ENCODE measurements around the gene ESRRG. TPM values are rescaled to one million over a fixed set of nuclear protein-coding genes. Genes with fewer than 3 reads are reported as not detected.

Gene ESRRG
- total and polyA plus RNA-seq, 2 donors (not counting 1 experiment from before 2014, with no cell fraction given): 0.06 TPM; not detected in 1

GRCh38 chr1:216587715-216588114 lies 135.5 kb downstream of the ESRRG start:
- TF ChIP-seq, protein P1, sequence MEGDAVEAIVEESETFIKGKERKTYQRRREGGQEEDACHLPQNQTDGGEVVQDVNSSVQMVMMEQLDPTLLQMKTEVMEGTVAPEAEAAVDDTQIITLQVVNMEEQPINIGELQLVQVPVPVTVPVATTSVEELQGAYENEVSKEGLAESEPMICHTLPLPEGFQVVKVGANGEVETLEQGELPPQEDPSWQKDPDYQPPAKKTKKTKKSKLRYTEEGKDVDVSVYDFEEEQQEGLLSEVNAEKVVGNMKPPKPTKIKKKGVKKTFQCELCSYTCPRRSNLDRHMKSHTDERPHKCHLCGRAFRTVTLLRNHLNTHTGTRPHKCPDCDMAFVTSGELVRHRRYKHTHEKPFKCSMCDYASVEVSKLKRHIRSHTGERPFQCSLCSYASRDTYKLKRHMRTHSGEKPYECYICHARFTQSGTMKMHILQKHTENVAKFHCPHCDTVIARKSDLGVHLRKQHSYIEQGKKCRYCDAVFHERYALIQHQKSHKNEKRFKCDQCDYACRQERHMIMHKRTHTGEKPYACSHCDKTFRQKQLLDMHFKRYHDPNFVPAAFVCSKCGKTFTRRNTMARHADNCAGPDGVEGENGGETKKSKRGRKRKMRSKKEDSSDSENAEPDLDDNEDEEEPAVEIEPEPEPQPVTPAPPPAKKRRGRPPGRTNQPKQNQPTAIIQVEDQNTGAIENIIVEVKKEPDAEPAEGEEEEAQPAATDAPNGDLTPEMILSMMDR (IDR thresholded peaks at IDR 0.05): no peak
- TF ChIP-seq EZH2 (IDR thresholded peaks at IDR 0.05; ENCODE audit: borderline replicate concordance, insufficient read depth, low read depth, low read length, poor library complexity, severe bottlenecking): no peak
- DNase-seq (no peak), ATAC-seq (ENCODE audit: low read depth) (no peak)
- peaks cover 4% of the 10 kb centered on the region for H3K9me3 Mint-ChIP-seq (ENCODE audit: insufficient read depth)
- no peak overlapping the region for H2AFZ ChIP-seq (ENCODE audit: insufficient read depth, low read depth, low read length, poor library complexity, severe bottlenecking)
- H3K27ac ChIP-seq (ENCODE audit: low read length in 2 of 2): no peak overlapping the region
- no peak overlapping the region for H3K4me3 ChIP-seq (ENCODE audit: control extremely low read depth in 1 of 5, extremely low read depth in 1 of 5, insufficient read depth in 1 of 5, low read depth in 2 of 5, low read length in 4 of 5)
- H3K4me1 Mint-ChIP-seq: no peaks in the 10 kb centered on the region
- ChIA-PET POLR2A (no interaction called here), CTCF (no interaction called here)
- H3K27me3 ChIP-seq (replicated peaks in 1 of 4; ENCODE audit: control extremely low read depth in 1 of 4, control insufficient read depth in 3 of 4, insufficient read depth in 4 of 4, low read length in 3 of 4): no peaks in the 10 kb centered on the region
- H4K20me1 ChIP-seq (ENCODE audit: control insufficient read depth, insufficient read depth, low read length, poor library complexity, severe bottlenecking): no peaks in the 10 kb centered on the region
- peaks cover 0 to 2% (median 0%) of the 10 kb centered on the region in 3 donors for H3K9me3 ChIP-seq (ENCODE audit: control extremely low read depth in 1 of 3, control insufficient read depth in 2 of 3, insufficient read depth in 1 of 3, low read length in 2 of 3)
- no peaks in the 10 kb centered on the region for H3K36me3 ChIP-seq (replicated peaks in 1 of 2; ENCODE audit: control extremely low read depth in 1 of 2, control insufficient read depth in 1 of 2, extremely low read depth in 1 of 2, insufficient read depth in 2 of 2, low read length in 1 of 2)
- no peaks in the 10 kb centered on the region for H3K79me2 ChIP-seq (ENCODE audit: control insufficient read depth, insufficient read depth, low read length)
- H3K4me3 Mint-ChIP-seq: no peak overlapping the region
- H3K4me2 ChIP-seq (replicated peaks; ENCODE audit: low read depth, low read length, poor library complexity, severe bottlenecking): no peak overlapping the region
- no peaks in the 10 kb centered on the region for H3K4me1 ChIP-seq (ENCODE audit: control insufficient read depth in 2 of 2, insufficient read depth in 2 of 2, low read length in 2 of 2)
- intact Hi-C loops (cut with micrococcal nuclease): no loop called here
- H3K9ac ChIP-seq (ENCODE audit: low read length): no peak overlapping the region
- no peaks in the 10 kb centered on the region for H3K27me3 Mint-ChIP-seq
- H3K27ac Mint-ChIP-seq: no peak overlapping the region

GRCh38 chr1:216582151-216582550 lies 141.1 kb downstream of the ESRRG start:
- Histone ChIP-seq H3K4me3 (ENCODE audit: control extremely low read depth in 1 of 5, extremely low read depth in 1 of 5, insufficient read depth in 1 of 5, low read depth in 2 of 5, low read length in 4 of 5) (no peak overlapping the region), H3K27me3 (replicated peaks in 1 of 4; ENCODE audit: control extremely low read depth in 1 of 4, control insufficient read depth in 3 of 4, insufficient read depth in 4 of 4, low read length in 3 of 4) (no peaks in the 10 kb centered on the region), H3K4me2 (replicated peaks; ENCODE audit: low read depth, low read length, poor library complexity, severe bottlenecking) (no peak overlapping the region), H3K9me3 (ENCODE audit: control extremely low read depth in 1 of 3, control insufficient read depth in 2 of 3, insufficient read depth in 1 of 3, low read length in 2 of 3) (peaks cover 0 to 2% (median 0%) of the 10 kb centered on the region in 3 donors), H3K36me3 (replicated peaks in 1 of 2; ENCODE audit: control extremely low read depth in 1 of 2, control insufficient read depth in 1 of 2, extremely low read depth in 1 of 2, insufficient read depth in 2 of 2, low read length in 1 of 2) (no peaks in the 10 kb centered on the region), H3K9ac (ENCODE audit: low read length) (no peak overlapping the region), H3K4me1 (ENCODE audit: control insufficient read depth in 2 of 2, insufficient read depth in 2 of 2, low read length in 2 of 2) (no peaks in the 10 kb centered on the region), H3K79me2 (ENCODE audit: control insufficient read depth, insufficient read depth, low read length) (no peaks in the 10 kb centered on the region), H2AFZ (ENCODE audit: insufficient read depth, low read depth, low read length, poor library complexity, severe bottlenecking) (no peak overlapping the region), H4K20me1 (ENCODE audit: control insufficient read depth, insufficient read depth, low read length, poor library complexity, severe bottlenecking) (no peaks in the 10 kb centered on the region), H3K27ac (ENCODE audit: low read length in 2 of 2) (no peak overlapping the region)
- Mint-ChIP-seq H3K27me3 (no peaks in the 10 kb centered on the region), H3K27ac (no peak overlapping the region), H3K4me1 (no peaks in the 10 kb centered on the region), H3K9me3 (ENCODE audit: insufficient read depth) (peaks cover 4% of the 10 kb centered on the region), H3K4me3 (no peak overlapping the region)
- POLR2A ChIA-PET: no interaction called here
- intact Hi-C loops (cut with micrococcal nuclease): no loop called here
- CTCF ChIA-PET: no interaction called here
- 80% methylated on average over 1 of the region's 2 CpGs for WGBS (ENCODE audit: insufficient coverage)
- no peak for ATAC-seq (ENCODE audit: low read depth)
- no peak for DNase-seq
- TF ChIP-seq EZH2 (IDR thresholded peaks at IDR 0.05; ENCODE audit: borderline replicate concordance, insufficient read depth, low read depth, low read length, poor library complexity, severe bottlenecking): no peak
- TF ChIP-seq, protein P1 (IDR thresholded peaks at IDR 0.05): no peak
